SK-N-MC (cell line): ENCODE measurements around the gene OR6N2.

ENCODE experiments used
- DNase-seq: peaks from one replicate; pipeline ENCODE4 v3.0.0-alpha.2; 2011; ENCODE audit warnings: low read depth, low spot score
- H3K27ac ChIP-seq: fragments of 200-600 bp; sonication (generic); 2 replicates; pipeline ENCODE4 v1.5.1; 2016; ENCODE audit warnings: mixed run types
- H3K36me3 ChIP-seq: fragments of 200-600 bp; sonication (generic); 2 replicates; pipeline ENCODE4 v1.6.1; 2017; ENCODE audit warnings: antibody characterized with exemption, low read length, mixed read lengths; ENCODE audit not compliant: insufficient read depth
- H3K4me3 ChIP-seq: fragments of 200-600 bp; sonication (generic); 2 replicates; pipeline ENCODE4 v1.5.1; 2016
- H3K9ac ChIP-seq: fragments of 200-600 bp; sonication (generic); 2 replicates; pipeline ENCODE4 v1.8.0; 2017; ENCODE audit warnings: mixed run types, mixed read lengths; ENCODE audit not compliant: insufficient read length
- H3K9me3 ChIP-seq: fragments of 200-600 bp; sonication (generic); 2 replicates; pipeline ENCODE4 v1.6.1; 2017; ENCODE audit warnings: low read depth, mild to moderate bottlenecking, antibody characterized with exemption, low read length, moderate library complexity, mixed read lengths
- EZH2 ChIP-seq: fragments of 200-600 bp; sonication (generic); IDR thresholded peaks from one replicate; pipeline ENCODE4 v1.6.1; 2017; ENCODE audit warnings: antibody characterized with exemption
- FOXP2 ChIP-seq: optimal IDR thresholded peaks from 2 replicates; pipeline ENCODE3; 2011; ENCODE audit warnings: mild to moderate bottlenecking, moderate library complexity; ENCODE audit not compliant: insufficient read depth; ENCODE audit errors: extremely low read length, control extremely low read depth
- POLR2AphosphoS5 ChIP-seq: IDR thresholded peaks from 2 replicates; pipeline ENCODE4 v1.6.1; 2012; ENCODE audit warnings: mild to moderate bottlenecking, low read depth, low read length, borderline replicate concordance

OR6N2 gene

GRCh38 chr1:158798531-158798930 lies 17.5 kb upstream of the OR6N2 start:
- Histone ChIP-seq H3K4me3 (no peak overlapping the region), H3K9ac (no peak overlapping the region), H3K9me3 (no peaks in the 10 kb centered on the region), H3K27ac (no peak overlapping the region), H3K36me3 (no peaks in the 10 kb centered on the region)
- TF ChIP-seq FOXP2 = no peak
- TF ChIP-seq EZH2 = no peak
- TF ChIP-seq POLR2AphosphoS5 = no peak
- no peak for DNase-seq

- Histone ChIP-seq H3K9ac (no peak overlapping the region), H3K36me3 (no peaks in the 10 kb centered on the region), H3K9me3 (no peaks in the 10 kb centered on the region), H3K4me3 (no peak overlapping the region), H3K27ac (no peak overlapping the region)
- TF ChIP-seq FOXP2 (no peak), POLR2AphosphoS5 (no peak), EZH2 (no peak)
- DNase-seq = no peak
Measured at GRCh38 chr1:158794247-158794646, 13.2 kb upstream of the OR6N2 start.

- Histone ChIP-seq H3K27ac (no peak overlapping the region), H3K9ac (no peak overlapping the region), H3K4me3 (no peak overlapping the region), H3K9me3 (no peaks in the 10 kb centered on the region), H3K36me3 (no peaks in the 10 kb centered on the region)
- DNase-seq = no peak
- TF ChIP-seq POLR2AphosphoS5 = no peak
- TF ChIP-seq EZH2 = no peak
- no peak for TF ChIP-seq FOXP2
Measured at GRCh38 chr1:158793604-158794003, 12.6 kb upstream of the OR6N2 start.

- Histone ChIP-seq H3K27ac (no peak within 1 kb of the TSS), H3K9me3 (no peaks in the 10 kb centered on the region), H3K9ac (no peak within 1 kb of the TSS), H3K4me3 (no peak within 1 kb of the TSS), H3K36me3 (no peaks in the 10 kb centered on the region)
- DNase-seq = no peak
- TF ChIP-seq EZH2 (no peak), POLR2AphosphoS5 (no peak), FOXP2 (no peak)
Measured at GRCh38 chr1:158771950-158772866, 8.8 kb downstream of the OR6N2 start, which contains the start of gene OR6N1. Gene OR6N1, minus strand, starts transcription at chr1:158772195. Its CDS starts 5,513 bp downstream, at chr1:158766682.

GRCh38 chr1:158754420-158754819 lies 26.6 kb downstream of the OR6N2 start, which contains the start of gene OR6K6:
Gene OR6K6, plus strand, starts transcription at chr1:158754720. Its CDS starts 168 bp downstream, at chr1:158754888.
- Histone ChIP-seq H3K4me3 (no peak within 1 kb of the TSS), H3K36me3 (no peaks in the 10 kb centered on the region), H3K27ac (no peak within 1 kb of the TSS), H3K9ac (no peak within 1 kb of the TSS), H3K9me3 (no peaks in the 10 kb centered on the region)
- TF ChIP-seq EZH2 = no peak
- no peak for TF ChIP-seq FOXP2
- TF ChIP-seq POLR2AphosphoS5 = no peak
- DNase-seq = no peak

GRCh38 chr1:158752155-158752712 lies 28.8 kb downstream of the OR6N2 start:
- Histone ChIP-seq H3K36me3 (no peaks in the 10 kb centered on the region), H3K27ac (no peak overlapping the region), H3K9me3 (no peaks in the 10 kb centered on the region), H3K9ac (no peak overlapping the region), H3K4me3 (no peak overlapping the region)
- TF ChIP-seq POLR2AphosphoS5 = no peak
- TF ChIP-seq EZH2 = no peak
- no peak for TF ChIP-seq FOXP2
- DNase-seq = no peak

- DNase-seq = no peak
- H3K9me3 ChIP-seq = no peaks in the 10 kb centered on the region
- no peak overlapping the region for H3K4me3 ChIP-seq
- H3K9ac ChIP-seq = no peak overlapping the region
- H3K36me3 ChIP-seq = no peaks in the 10 kb centered on the region
- no peak for TF ChIP-seq FOXP2
- TF ChIP-seq POLR2AphosphoS5 = no peak
- TF ChIP-seq EZH2 = no peak
- no peak overlapping the region for H3K27ac ChIP-seq
Measured at GRCh38 chr1:158735848-158736247, 45.2 kb downstream of the OR6N2 start.

- no peak for DNase-seq
- Histone ChIP-seq H3K9me3 (no peaks in the 10 kb centered on the region), H3K27ac (no peak overlapping the region), H3K4me3 (no peak overlapping the region), H3K9ac (no peak overlapping the region), H3K36me3 (no peaks in the 10 kb centered on the region)
- TF ChIP-seq EZH2 (no peak), FOXP2 (no peak), POLR2AphosphoS5 (no peak)
Measured at GRCh38 chr1:158732524-158732923, 48.5 kb downstream of the OR6N2 start.
